Stimulated activated CD8-positive, alpha-beta memory T cell treated with anti-CD3 and anti-CD28 coated beads, Interleukin-15, amount 100 ng/mL, for 48 hours (primary cell): ENCODE results near the gene LMF2.

Experiments
- DNase-seq, 2 donors: peaks; one replicate each; pipeline ENCODE4 v3.0.0-alpha.2; 2020; ENCODE audit warnings: low read depth in 2 of 2

LMF2 gene

DNA sequence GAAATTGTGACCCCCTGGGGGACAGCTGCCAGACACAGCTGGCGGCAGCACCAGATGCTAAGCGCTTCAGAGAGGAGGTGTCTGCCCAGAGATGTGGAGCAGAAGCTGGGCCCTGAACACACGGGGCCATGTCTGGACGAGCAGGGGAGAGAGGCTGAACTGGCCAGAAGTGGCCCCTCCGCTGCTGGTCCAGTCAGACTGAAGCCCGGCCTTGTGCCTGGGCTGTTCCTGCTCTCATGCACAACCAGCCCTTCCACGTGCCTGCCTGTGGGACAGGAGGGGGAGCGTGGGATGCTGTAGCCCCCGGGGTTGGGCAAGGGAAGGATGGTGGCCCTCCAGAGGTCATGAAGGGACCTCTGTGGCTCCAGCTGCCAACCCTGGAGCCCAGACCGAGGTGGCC lies 24.4 kb downstream of the LMF2 start:
- DNase-seq = no peak

GRCh38 chr22:50482107-50483074 lies 25.1 kb downstream of the LMF2 start:
- no peak for DNase-seq

GRCh38 chr22:50481440-50482106 lies 25.9 kb downstream of the LMF2 start, which contains the start of gene ADM2:
ADM2 (plus strand) TSS chr22:50481543; CDS start chr22:50481848, 305 bp downstream.
- DNase-seq = peak; percentile 38 to 50

GRCh38 chr22:50481045-50481439 lies 26.5 kb downstream of the LMF2 start:
- DNase-seq = no peak

DNA sequence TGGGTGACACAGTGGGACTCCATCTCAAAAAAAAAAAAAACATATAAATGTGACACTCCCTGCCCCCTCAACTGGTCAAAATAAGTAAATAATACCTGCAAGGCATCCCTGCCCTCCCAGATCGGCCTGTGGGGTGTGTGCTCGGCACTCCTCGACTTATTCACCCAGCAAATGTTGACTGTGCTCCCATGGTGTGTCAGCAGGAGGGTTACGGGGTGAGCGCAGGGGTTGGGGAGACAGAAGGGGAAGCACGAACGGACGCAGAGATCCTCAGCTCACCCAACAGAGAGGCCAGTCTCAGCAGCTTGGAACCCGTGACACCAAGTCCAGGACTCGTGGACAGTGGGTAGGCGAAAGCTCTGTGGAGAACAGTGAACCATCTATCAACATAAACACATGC lies 27.8 kb downstream of the LMF2 start:
- DNase-seq = no peak

DNA sequence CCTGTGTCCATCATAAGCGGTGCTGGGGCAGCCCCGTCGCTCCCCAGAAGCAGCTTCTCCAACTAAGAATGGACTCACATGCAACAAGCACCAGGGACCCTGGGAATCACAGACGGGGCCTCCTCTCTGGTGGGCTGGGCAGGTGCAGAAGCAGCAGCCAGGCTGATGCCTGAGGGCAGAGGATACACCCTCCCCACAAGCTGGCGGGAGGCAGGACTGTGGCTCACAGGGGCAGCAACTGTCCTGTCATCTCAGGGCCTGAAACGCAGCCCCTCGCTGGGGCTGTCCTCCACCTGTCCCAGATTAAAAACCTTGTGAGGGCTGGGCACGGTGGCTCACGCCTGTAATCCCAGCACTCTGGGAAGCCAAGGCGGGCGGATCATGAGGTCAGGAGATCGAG lies 29.6 kb downstream of the LMF2 start:
- DNase-seq = no peak

DNA sequence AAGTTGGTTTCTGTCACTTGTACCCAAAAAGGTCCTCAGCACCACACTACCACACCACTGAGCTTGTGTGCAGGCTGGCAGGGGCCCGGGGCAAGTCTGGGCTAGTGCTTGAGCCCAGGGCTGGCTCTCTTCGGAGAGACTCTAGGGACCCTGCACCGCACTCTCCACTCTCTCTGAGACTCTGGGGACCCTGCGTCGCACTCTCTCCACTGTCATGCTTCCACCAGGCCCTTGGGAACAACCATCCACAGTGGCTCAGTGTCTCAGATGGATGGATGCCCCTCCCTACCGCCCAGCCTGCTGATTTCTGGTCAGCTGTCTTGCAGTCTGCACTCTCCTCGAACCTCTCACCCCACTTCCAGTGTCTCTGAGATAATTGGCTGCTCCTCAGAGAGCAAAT lies 30.6 kb downstream of the LMF2 start:
- DNase-seq = no peak

GRCh38 chr22:50475652-50476002 lies 31.9 kb downstream of the LMF2 start:
- DNase-seq = no peak

DNA sequence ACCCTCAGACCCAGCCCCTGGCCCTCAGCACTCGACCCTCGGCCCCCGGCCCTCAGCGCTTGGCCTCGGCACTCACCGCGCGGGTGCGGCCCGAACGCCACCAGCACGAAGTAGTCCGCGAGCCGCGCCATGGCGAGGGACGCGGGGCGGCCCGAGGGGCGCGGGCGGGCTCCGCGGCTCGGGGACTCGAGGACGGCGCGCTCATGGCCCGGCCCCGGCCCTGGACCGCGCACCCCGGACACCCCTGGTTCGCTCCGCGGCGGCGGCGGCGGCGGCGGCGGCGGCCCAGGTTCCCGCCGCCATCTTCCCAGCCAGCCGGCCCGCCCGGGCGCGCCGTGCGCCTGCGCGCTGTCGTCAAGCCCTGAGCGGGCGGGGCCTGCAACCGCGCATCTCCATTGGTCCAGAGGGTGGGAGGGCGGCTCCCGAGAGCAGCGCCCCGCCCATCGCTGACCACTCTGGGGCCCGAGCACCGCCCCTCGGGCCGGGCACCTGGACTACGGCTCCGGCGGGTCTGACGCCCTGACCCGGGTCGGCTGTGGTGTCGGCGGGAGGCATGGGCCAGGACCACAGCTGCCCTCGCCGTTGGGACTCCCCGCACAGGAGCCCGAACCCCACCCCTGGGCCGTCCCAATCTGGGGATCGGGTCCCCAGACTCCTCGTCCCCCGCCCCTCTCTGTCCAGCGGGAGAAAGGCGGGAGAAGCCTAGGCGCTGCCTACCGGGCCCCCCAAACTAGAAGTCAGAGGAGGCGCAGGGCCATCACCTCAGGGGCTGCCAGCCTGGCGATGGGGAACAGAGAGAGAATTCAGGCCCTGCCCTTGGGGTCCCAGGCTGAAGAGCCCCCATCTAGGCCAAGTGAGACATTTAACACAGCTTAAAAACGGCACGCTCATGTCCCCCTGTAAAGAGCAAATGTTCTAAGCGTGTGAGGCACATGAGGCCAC lies 32.5 kb downstream of the LMF2 start, which contains the start of gene SBF1:
Gene SBF1 (minus strand): TSS at position 326 of the 942 bp plus-strand sequence. CDS start 195 bp downstream, at position 131.
- peak; percentile 85 to 88 for DNase-seq

DNA sequence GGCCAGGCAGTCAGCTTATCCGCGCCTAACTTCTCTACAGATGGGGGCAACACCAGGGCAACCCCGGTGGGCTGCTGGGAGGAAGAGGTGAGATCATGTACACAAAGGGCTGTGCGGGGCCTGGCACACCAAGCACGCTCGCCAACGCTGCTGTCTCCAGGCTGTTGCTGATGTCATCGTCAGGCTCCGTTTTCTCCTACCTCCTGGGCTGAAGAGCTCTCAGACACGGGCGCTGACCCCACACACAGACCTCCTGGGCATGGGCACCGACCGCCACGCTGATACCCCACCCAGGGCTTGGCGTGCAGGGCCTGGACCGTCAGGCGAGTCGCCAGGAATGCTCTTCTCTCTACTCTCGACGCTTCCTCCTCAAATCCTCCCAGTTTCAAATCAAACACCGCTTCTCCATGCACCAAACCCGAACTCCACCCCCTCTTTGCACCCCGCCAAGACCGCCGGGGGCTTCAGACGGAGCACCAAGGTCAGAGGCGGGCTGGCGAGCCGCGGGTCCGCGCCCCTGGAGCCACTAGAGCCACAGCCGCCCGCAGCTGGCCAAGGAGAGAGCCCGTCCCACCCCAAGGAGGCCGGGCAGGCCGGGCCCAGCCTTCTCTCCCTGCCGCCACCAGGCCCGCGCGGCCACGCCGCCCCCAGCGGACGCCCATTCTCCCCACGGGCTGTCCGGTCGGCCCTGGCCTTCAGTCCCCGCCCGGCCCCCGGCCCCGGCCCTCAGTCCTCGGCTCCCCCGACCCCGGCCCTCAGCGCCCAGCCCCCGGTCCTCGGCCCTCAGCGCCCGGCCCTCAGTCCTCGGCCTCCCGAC lies 33.4 kb downstream of the LMF2 start:
- peak; percentile 38 for DNase-seq

DNA sequence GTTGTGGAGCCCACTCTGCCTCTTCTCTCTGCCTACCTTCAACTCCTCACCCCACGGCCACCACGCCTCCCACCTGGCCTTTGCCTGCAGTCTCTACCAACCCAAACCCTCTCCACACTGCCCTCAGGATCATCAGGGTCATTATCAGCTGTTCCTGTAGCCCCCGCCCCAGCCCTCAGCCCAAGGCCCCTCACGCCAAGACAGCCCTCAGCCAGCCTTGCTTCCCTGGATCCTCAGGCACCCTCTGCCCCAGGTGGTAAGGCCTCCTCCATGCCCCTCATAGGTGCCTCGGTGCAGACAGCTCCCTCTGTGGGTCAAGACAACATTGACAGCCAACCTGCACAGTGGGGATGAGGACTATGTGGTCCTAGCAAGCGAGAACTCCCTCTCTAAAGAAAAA lies 34.4 kb downstream of the LMF2 start:
- peak; percentile 40 for DNase-seq

DNA sequence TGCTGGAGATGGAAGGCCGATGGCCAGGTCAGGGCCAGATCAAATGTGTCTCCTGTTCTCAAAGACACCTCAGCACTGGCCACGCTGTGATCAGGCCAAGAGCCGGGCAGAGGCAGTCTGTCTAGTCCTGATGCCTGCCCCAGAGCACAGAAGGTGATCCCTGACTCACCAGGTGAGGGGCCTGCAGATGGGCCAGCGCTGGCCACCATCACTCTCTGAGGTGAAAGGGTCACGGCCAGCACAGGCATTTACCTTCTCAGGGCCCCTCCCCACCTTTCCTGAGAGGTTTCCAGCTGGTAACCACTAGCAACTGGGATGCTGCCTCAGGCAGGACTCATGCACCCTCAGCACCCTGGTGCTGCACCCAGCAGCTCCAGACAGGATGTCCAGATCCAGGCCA lies 35.5 kb downstream of the LMF2 start:
- DNase-seq = no peak

GRCh38 chr22:50471197-50471847 lies 36.2 kb downstream of the LMF2 start:
- no peak for DNase-seq

- DNase-seq = no peak
Observed at GRCh38 chr22:50470491-50470890, 37.0 kb downstream of the LMF2 start.

- peak; percentile 94 to 97 for DNase-seq
Observed at GRCh38 chr22:50469377-50470305, 37.9 kb downstream of the LMF2 start.

GRCh38 chr22:50468626-50469025 lies 38.9 kb downstream of the LMF2 start:
- no peak for DNase-seq

DNA sequence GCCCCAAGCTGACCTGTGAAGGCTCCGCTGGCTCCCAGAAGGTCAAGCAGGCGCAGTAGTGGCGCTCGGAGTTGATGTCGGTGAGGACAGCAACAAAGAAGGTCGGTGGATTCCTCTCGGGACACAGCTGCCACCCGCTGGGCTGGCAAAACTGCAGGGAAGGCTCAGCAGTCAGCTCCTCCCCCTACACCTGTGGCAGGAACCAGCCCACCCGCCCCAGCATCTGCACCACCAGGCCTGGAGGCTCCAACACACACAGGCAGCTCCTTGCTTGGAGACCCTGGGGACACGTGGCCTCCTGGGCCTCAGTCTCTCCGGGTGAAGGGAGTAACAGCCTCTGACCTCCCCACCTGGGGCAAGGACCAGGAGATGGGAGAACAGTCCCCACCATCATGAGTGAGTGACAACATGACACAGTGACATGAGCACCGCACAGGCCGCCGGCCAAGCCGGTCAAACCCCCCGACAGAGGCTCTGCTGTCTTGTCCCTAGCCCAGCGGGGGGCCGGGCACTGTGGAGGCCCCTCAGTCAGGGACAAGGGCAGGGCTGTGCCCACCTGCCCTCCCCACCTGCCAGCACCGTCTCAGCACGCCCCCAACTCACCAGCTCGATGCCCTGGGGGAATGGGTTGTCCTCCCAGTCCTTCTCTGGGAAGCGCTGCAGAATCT lies 39.6 kb downstream of the LMF2 start:
- DNase-seq = no peak

DNA sequence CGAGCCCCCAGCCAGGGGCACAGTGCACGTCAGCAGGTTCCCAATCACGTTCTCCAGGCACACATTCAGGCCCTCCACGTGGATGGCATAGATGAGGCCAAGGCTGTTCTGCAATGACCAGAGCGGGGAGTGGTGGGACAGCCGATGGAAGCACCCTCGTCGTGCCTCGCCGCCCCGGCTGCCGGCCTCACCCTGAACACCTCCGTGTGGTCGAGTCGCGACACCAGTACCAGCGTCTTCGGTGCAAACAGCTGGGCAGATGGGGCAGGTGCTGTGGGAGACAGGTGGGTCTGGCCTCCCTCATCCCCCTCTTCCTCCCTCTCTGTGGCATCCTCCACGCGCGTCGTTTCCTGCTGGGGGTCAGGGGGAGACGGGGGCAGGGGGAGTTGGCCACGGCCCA lies 40.2 kb downstream of the LMF2 start:
- DNase-seq = no peak
